Smooth muscle cell (in vitro differentiated cells): ENCODE results near the gene FBRSL1. TPM values are rescaled to one million over a fixed set of nuclear protein-coding genes. Genes with fewer than 3 reads are reported as not detected.
"Not testable (repeated sequence)": the region's sequence is repeated elsewhere in the genome, so short reads cannot be mapped to it uniquely, and the experiment has no call there.

ENCODE experiments used
- DNase-seq: peaks from one replicate; lab custom pipeline; 2025; ENCODE audit not compliant: unreplicated experiment; lab: John Stamatoyannopoulos, UW
- H2AFZ ChIP-seq: fragments of 200-600 bp; sonication (generic); 2 replicates; pipeline ENCODE4 v1.6.0; 2016; ENCODE audit warnings: antibody characterized with exemption, low read depth, mild to moderate bottlenecking
- H3F3A ChIP-seq: fragments of 200-600 bp; sonication (generic); 2 replicates; pipeline ENCODE4 v1.6.0; 2017; ENCODE audit warnings: antibody characterized with exemption, low read depth
- H3K27ac ChIP-seq: fragments of 200-600 bp; sonication (generic); 2 replicates; pipeline ENCODE4 v1.5.1; 2016; ENCODE audit warnings: low read depth, mild to moderate bottlenecking
- H3K27me3 ChIP-seq: fragments of 200-600 bp; sonication (generic); 2 replicates; pipeline ENCODE4 v1.6.1; 2016; ENCODE audit warnings: low read depth, mild to moderate bottlenecking
- H3K36me3 ChIP-seq: fragments of 200-600 bp; sonication (generic); 2 replicates; pipeline ENCODE4 v1.5.1; 2016; ENCODE audit warnings: low read depth
- H3K4me1 ChIP-seq: fragments of 200-600 bp; sonication (generic); 2 replicates; pipeline ENCODE4 v1.5.1; 2016; ENCODE audit warnings: low read depth
- H3K4me2 ChIP-seq: fragments of 200-600 bp; sonication (generic); 2 replicates; pipeline ENCODE4 v1.6.0; 2016; ENCODE audit warnings: mild to moderate bottlenecking
- H3K4me3 ChIP-seq: fragments of 200-600 bp; sonication (generic); 2 replicates; pipeline ENCODE4 v1.5.1; 2016; ENCODE audit warnings: mild to moderate bottlenecking
- H3K79me2 ChIP-seq: fragments of 200-600 bp; sonication (generic); 2 replicates; pipeline ENCODE4 v1.6.0; 2016; ENCODE audit warnings: low read depth, mild to moderate bottlenecking
- H3K9ac ChIP-seq: fragments of 200-600 bp; sonication (generic); 2 replicates; pipeline ENCODE4 v1.6.0; 2016; ENCODE audit warnings: low read depth
- H3K9me3 ChIP-seq: fragments of 200-600 bp; sonication (generic); replicated peaks from 2 replicates; pipeline ENCODE4 v1.5.1; 2016; ENCODE audit warnings: low read depth
- H4K20me1 ChIP-seq: fragments of 200-600 bp; sonication (generic); 2 replicates; pipeline ENCODE4 v1.6.0; 2016; ENCODE audit warnings: low read depth
- CTCF ChIP-seq: fragments of 200-600 bp; sonication (generic); IDR thresholded peaks from 2 replicates; pipeline ENCODE4 v1.5.1; 2017; ENCODE audit warnings: borderline replicate concordance, mild to moderate bottlenecking, antibody characterized with exemption; ENCODE audit not compliant: insufficient read depth, poor library complexity, severe bottlenecking
- WGBS: methylation state at CpG from one replicate; pipeline ENCODE4 v1.1.7; 2016; ENCODE audit warnings: low lambda C conversion rate; 5-methylcytosine and 5-hydroxymethylcytosine counted together
- polyA plus RNA-seq: library from polyadenylated mRNA; unstranded; fragments of >200 nt; fragmentation: Nextera tagmentation; extraction: Ambion mirVana; gene quantifications from 2 replicates; pipeline ENCODE4 v1.2.1, GENCODE V29; 2016
- total RNA-seq: library from RNA; depleted of rRNA; stranded (reverse); fragments of >200 nt; gene quantifications from 2 replicates; pipeline ENCODE4 v1.2.3, GENCODE V29; 2014

FBRSL1 gene
- total and polyA plus RNA-seq, 2 experiments from 2014 or later, result 7.9 to 17.6 TPM

- no peaks in the 10 kb centered on the region for H3K79me2 ChIP-seq
- DNase-seq, result no peak
- no peaks in the 10 kb centered on the region for H4K20me1 ChIP-seq
- no peaks in the 10 kb centered on the region for H3K4me1 ChIP-seq
- no peak overlapping the region for H3K4me3 ChIP-seq
- no peak overlapping the region for H3K9ac ChIP-seq
- 86% methylated on average over 14 of the region's 16 CpGs for WGBS
- H3K27me3 ChIP-seq, result no peaks in the 10 kb centered on the region
- H3K27ac ChIP-seq, result no peak overlapping the region
- TF ChIP-seq CTCF, result no peak
- no peaks in the 10 kb centered on the region for H3K36me3 ChIP-seq
- H3F3A ChIP-seq, result no peaks in the 10 kb centered on the region
- H2AFZ ChIP-seq, result no peak overlapping the region
- H3K4me2 ChIP-seq, result no peak overlapping the region
- H3K9me3 ChIP-seq, result no peaks in the 10 kb centered on the region
Measured at GRCh38 chr12:132471858-132472255, 18.1 kb upstream of the FBRSL1 start.

- H3K4me2 ChIP-seq, result no peak overlapping the region
- H3K4me3 ChIP-seq, result no peak overlapping the region
- no peak overlapping the region for H2AFZ ChIP-seq
- no peak for TF ChIP-seq CTCF
- no peak for DNase-seq
- no peak overlapping the region for H3K9ac ChIP-seq
- no peaks in the 10 kb centered on the region for H4K20me1 ChIP-seq
- no peaks in the 10 kb centered on the region for H3K36me3 ChIP-seq
- no peaks in the 10 kb centered on the region for H3K79me2 ChIP-seq
- H3K27ac ChIP-seq, result no peak overlapping the region
- no peaks in the 10 kb centered on the region for H3K9me3 ChIP-seq
- no peaks in the 10 kb centered on the region for H3F3A ChIP-seq
- H3K4me1 ChIP-seq, result no peaks in the 10 kb centered on the region
- 88% methylated on average over 15 of the region's 15 CpGs for WGBS
- no peaks in the 10 kb centered on the region for H3K27me3 ChIP-seq
Measured at GRCh38 chr12:132472386-132472785, 17.6 kb upstream of the FBRSL1 start.

GRCh38 chr12:132474237-132474741 is 15.7 kb upstream of the FBRSL1 start:
- H3K36me3 ChIP-seq, result no peaks in the 10 kb centered on the region
- no peak overlapping the region for H3K27ac ChIP-seq
- H4K20me1 ChIP-seq, result no peaks in the 10 kb centered on the region
- no peak overlapping the region for H2AFZ ChIP-seq
- H3K4me3 ChIP-seq, result no peak overlapping the region
- WGBS, result 87% methylated on average over 21 of the region's 35 CpGs
- no peaks in the 10 kb centered on the region for H3K79me2 ChIP-seq
- H3K4me1 ChIP-seq, result no peaks in the 10 kb centered on the region
- H3K9me3 ChIP-seq, result no peaks in the 10 kb centered on the region
- H3K9ac ChIP-seq, result no peak overlapping the region
- no peak overlapping the region for H3K4me2 ChIP-seq
- no peaks in the 10 kb centered on the region for H3K27me3 ChIP-seq
- TF ChIP-seq CTCF, result no peak
- DNase-seq, result no peak
- H3F3A ChIP-seq, result no peaks in the 10 kb centered on the region

- not testable (repeated sequence) for H3K27me3 ChIP-seq, H3K79me2 ChIP-seq, H2AFZ ChIP-seq, H3K4me2 ChIP-seq, H3K9me3 ChIP-seq, H3K9ac ChIP-seq, H4K20me1 ChIP-seq, H3K36me3 ChIP-seq, H3K27ac ChIP-seq, H3K4me1 ChIP-seq, H3K4me3 ChIP-seq, DNase-seq, H3F3A ChIP-seq
- WGBS, result no CpG with 5 or more reads among the region's 56 CpGs
Measured at GRCh38 chr12:132474799-132475303, 15.1 kb upstream of the FBRSL1 start.
